NB4 (cell line): ENCODE results near the gene GSTA5.

Source experiments
- MAX ChIP-seq: IDR thresholded peaks from 2 replicates; pipeline ENCODE4 v1.6.1; 2011; ENCODE audit warnings: low read depth, low read length
- POLR2A ChIP-seq: IDR thresholded peaks from 2 replicates; pipeline ENCODE4 v1.6.1; 2011; ENCODE audit warnings: mild to moderate bottlenecking; ENCODE audit not compliant: insufficient read length; ENCODE audit errors: extremely low read depth

- TF ChIP-seq POLR2A = no peak
- TF ChIP-seq MAX = no peak
Observed at GRCh38 chr6:52829046-52829817, 11.4 kb downstream of the GSTA5 start.
